PC-9 (cell line): Measurements from ENCODE around the gene CBX4. TPM values are rescaled to one million over a fixed set of nuclear protein-coding genes. Genes with fewer than 3 reads are reported as not detected.
A peak's percentile ranks its signal among the peaks of the same experiment; 100 is the strongest.

Source experiments
- BruUV-seq: library from RNA; stranded (reverse); fragments of 400-500 nt; replicated peaks from 2 replicates; lab custom pipeline; 2021; lab: Mats Ljungman, UMichigan
- CTCF ChIA-PET: fragments of 300-600 bp; sonication (Branson Sonifier 250); formaldehyde crosslinking; loops from one replicate; lab custom pipeline; 2022; ENCODE audit warnings: antibody characterized with exemption; lab: Charles Lee
- POLR2A ChIA-PET: fragments of 300-600 bp; sonication (Branson Sonifier 250); formaldehyde crosslinking; loops from one replicate; lab custom pipeline; 2022; ENCODE audit warnings: antibody characterized with exemption; ENCODE audit not compliant: unreplicated experiment; lab: Charles Lee
- DNase-seq, 2 experiments: peaks; one replicate each; pipeline versions ENCODE4 v3.0.0 to v3.0.0-alpha.2; 2015 to 2022; ENCODE audit warnings: mixed read lengths in 1 of 2
- H2AFZ ChIP-seq: fragments of 200-600 bp; sonication (generic); 2 replicates; pipeline ENCODE4 v1.8.1; 2017; ENCODE audit warnings: antibody characterized with exemption
- H3F3A ChIP-seq: fragments of 200-600 bp; sonication (generic); 2 replicates; pipeline ENCODE4 v1.8.1; 2017; ENCODE audit warnings: antibody characterized with exemption, mild to moderate bottlenecking, low read depth; ENCODE audit not compliant: insufficient read depth
- H3K27ac ChIP-seq: fragments of 200-600 bp; sonication (generic); 2 replicates; pipeline ENCODE4 v1.6.1; 2016; ENCODE audit warnings: mixed run types
- H3K27me3 ChIP-seq: fragments of 200-600 bp; sonication (generic); 2 replicates; pipeline ENCODE4 v1.6.1; 2016; ENCODE audit warnings: low read depth, mixed run types; ENCODE audit not compliant: insufficient read depth
- H3K36me3 ChIP-seq: fragments of 200-600 bp; sonication (generic); 2 replicates; pipeline ENCODE4 v1.6.1; 2016; ENCODE audit warnings: low read depth, mixed run types
- H3K4me1 ChIP-seq: fragments of 200-600 bp; sonication (generic); replicated peaks from 2 replicates; pipeline ENCODE4 v1.6.1; 2016; ENCODE audit warnings: mixed run types; ENCODE audit not compliant: insufficient read depth
- H3K4me2 ChIP-seq: fragments of 200-600 bp; sonication (generic); 2 replicates; pipeline ENCODE4 v1.6.1; 2017; ENCODE audit warnings: mixed run types
- H3K4me3 ChIP-seq: fragments of 200-600 bp; sonication (generic); 2 replicates; pipeline ENCODE4 v1.6.1; 2016; ENCODE audit warnings: mixed run types
- H3K79me2 ChIP-seq: fragments of 200-600 bp; sonication (generic); 2 replicates; pipeline ENCODE4 v1.6.1; 2017; ENCODE audit warnings: low read depth, mixed run types
- H3K9me2 ChIP-seq: fragments of 200-600 bp; sonication (generic); 2 replicates; pipeline ENCODE4 v1.8.1; 2017; ENCODE audit warnings: mild to moderate bottlenecking; ENCODE audit not compliant: insufficient read depth
- H3K9me3 ChIP-seq: fragments of 200-600 bp; sonication (generic); 2 replicates; pipeline ENCODE4 v1.8.1; 2016; ENCODE audit warnings: low read depth; ENCODE audit not compliant: insufficient read depth
- H4K20me1 ChIP-seq: fragments of 200-600 bp; sonication (generic); 2 replicates; pipeline ENCODE4 v1.8.1; 2017; ENCODE audit not compliant: insufficient read depth
- CTCF ChIP-seq: fragments of 200-600 bp; sonication (generic); conservative IDR thresholded peaks from 2 replicates; pipeline ENCODE4 v1.6.1; 2017; ENCODE audit warnings: mixed run types, antibody characterized with exemption, mild to moderate bottlenecking, moderate library complexity
- EZH2 ChIP-seq: fragments of 200-600 bp; sonication (generic); IDR thresholded peaks from 2 replicates; pipeline ENCODE4 v1.8.0; 2017; ENCODE audit warnings: antibody characterized with exemption, low read depth
- intact Hi-C: fragments of 100-400 bp; cut with micrococcal nuclease; formaldehyde crosslinking; loops from one replicate; pipeline ENCODE4 v1.10.0; 2022; ENCODE audit not compliant: unreplicated experiment
- total RNA-seq: library from RNA; stranded (reverse); gene quantifications from 2 replicates; pipeline ENCODE4 v1.2.3, GENCODE V29; 2021

Gene CBX4
- total RNA-seq, 1 experiment from 2014 or later = 32.0 TPM

DNA sequence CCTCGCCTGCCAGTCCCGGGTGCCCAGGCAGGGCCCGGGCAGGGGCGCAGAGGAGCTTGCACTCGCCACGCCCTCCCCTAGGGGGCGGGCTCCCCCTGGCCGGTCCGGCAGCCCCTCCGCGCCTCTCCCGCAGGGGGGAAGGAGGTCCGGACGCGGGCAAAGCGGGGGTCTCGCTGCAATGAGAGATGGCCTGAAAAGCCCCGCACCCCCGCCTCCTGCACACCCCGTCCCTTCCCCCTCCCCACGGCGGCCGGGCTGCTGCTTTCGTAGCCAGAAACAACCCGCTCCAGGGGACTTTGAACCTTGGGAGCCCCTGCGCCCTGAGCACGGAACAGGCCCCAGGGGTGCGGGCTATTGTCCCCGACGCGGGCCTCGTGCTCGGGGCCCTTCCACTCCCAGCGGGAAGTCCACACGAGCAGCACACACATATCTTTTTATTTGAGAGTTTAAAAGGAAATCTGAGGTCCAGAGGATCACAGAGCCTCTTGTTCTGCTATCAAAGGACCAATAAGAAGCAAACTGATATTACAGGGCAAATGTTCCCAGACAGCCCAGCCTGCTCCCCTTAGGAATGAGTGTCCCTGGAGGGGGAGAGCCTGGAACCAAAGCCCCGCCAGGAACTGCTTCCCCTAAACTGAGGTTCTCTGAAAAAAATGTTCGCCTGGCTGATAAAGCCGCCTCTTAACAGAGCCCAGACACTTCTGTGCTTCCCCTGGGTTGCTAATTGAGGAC is 5.8 kb upstream of the CBX4 start:
- intact Hi-C loops = no loop called here
- peak in 1 of 2 experiments; percentile 51 for DNase-seq
- Histone ChIP-seq H3K9me2 (no peaks in the 10 kb centered on the region), H2AFZ (no peak overlapping the region), H3K9me3 (no peaks in the 10 kb centered on the region), H3K79me2 (no peaks in the 10 kb centered on the region), H4K20me1 (no peaks in the 10 kb centered on the region), H3K4me1 (no peaks in the 10 kb centered on the region; the same call in 1 of the 2 replicates), H3K4me3 (no peak overlapping the region), H3F3A (peaks cover 20% of the 10 kb centered on the region; the same call in 1 of the 2 replicates), H3K36me3 (no peaks in the 10 kb centered on the region), H3K27ac (no peak overlapping the region), H3K27me3 (peaks cover 4% of the 10 kb centered on the region; the same call in 1 of the 2 replicates), H3K4me2 (peak overlapping the region; percentile 85; the same call in 1 of the 2 replicates)
- POLR2A ChIA-PET = no interaction called here
- no peak for TF ChIP-seq EZH2
- TF ChIP-seq CTCF = peak; percentile 70
- CTCF ChIA-PET = interaction anchor here (0.9 kb wide), 1 partner anchor 66 kb away, joined by 5 read pairs; no protein-coding TSS in a partner anchor
- BruUV-seq = no TSS peak

DNA sequence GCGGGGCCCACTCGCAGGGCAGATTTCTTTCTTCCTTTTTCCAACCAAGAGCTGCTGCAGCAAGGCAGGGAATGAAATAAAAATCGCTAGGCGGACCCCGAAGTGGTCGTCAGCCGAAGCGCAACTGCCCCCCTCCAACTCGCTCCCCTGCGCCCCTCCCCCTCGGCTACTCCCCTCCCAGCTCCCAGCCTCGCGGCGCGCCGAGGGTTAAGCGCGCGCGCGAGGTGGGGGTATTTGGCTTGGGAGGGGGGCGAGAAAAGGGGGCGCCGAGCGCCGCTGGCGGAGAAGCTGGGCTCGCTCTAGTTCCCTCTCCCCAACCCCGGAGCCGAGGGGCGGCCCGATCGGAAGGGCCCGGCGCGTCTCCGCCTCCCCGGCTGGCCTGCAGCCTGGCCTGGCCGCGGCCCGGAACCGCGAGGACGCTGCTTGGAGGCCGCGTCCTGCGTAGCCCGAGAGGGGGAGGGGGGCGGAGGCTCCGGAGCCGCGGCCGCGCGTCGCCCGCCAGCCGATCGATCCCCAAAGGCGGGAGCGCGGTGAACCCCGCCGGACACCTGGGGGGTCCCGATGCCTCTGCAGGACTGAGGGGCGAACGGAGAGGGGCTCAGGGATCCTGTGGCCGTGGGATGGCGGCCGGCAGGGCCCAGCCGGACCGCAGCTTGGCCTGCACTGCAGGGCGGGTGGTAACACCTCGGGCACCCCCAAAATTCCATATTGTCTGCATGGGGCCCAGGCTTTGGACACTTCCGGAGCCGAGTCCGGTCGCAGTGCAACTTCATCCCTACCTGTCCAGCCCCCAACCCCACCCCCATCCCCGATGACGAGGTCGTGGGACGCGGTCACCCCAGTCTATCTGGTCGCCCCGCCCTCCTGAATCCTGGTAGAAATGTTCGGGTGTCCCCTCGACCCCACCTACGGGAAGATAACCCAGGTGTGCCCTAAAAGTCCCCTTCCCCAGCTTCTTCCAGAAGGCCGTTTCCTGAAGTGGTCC is 4.9 kb upstream of the CBX4 start:
- BruUV-seq = no TSS peak
- Histone ChIP-seq H3K79me2 (no peaks in the 10 kb centered on the region), H2AFZ (peak overlapping the region; percentile 82), H3K4me1 (no peaks in the 10 kb centered on the region), H3K4me2 (peak overlapping the region; percentile 85), H3K9me2 (no peaks in the 10 kb centered on the region), H3K4me3 (peak overlapping the region; percentile 61), H3K27me3 (peaks cover 4% of the 10 kb centered on the region; the same call in 1 of the 2 replicates), H4K20me1 (no peaks in the 10 kb centered on the region), H3F3A (peaks cover 19% of the 10 kb centered on the region; the same call in 1 of the 2 replicates), H3K27ac (no peak overlapping the region), H3K9me3 (no peaks in the 10 kb centered on the region), H3K36me3 (no peaks in the 10 kb centered on the region)
- no peak for TF ChIP-seq EZH2
- no peak for TF ChIP-seq CTCF
- intact Hi-C loops = no loop called here
- DNase-seq = peak in 1 of 2 experiments; percentile 58
- ChIA-PET POLR2A (no interaction called here), CTCF (interaction anchor here (0.6 to 1.1 kb wide), 2 partner anchors 30 to 322 kb away, joined by 4 to 5 read pairs; no protein-coding TSS in a partner anchor)

DNA sequence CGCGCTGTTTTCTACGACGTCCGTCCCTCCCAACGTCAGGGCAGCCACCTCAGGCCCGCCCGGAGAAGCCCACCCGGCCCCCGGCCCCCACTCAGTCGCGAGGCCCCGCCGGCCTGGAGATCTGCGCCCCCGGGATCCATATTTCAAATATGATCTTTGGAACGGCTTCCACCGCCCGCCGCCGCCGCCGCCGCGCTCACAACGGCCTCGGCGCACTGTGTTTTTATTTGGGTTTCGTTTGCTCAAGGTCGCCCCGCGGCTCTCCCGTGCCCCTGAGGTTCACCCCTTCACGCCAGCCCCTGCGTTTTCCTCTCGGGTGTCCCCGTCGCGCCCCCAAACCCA is 4.2 kb upstream of the CBX4 start:
- H3K9me3 ChIP-seq = no peaks in the 10 kb centered on the region
- TF ChIP-seq CTCF (no peak), EZH2 (no peak)
- no peak overlapping the region for H3K27ac ChIP-seq
- H3K4me1 ChIP-seq = no peaks in the 10 kb centered on the region
- DNase-seq = no peak
- H3K4me2 ChIP-seq = peak overlapping the region; percentile 85
- H3K79me2 ChIP-seq = peaks cover 1% of the 10 kb centered on the region
- BruUV-seq = no TSS peak
- H3K36me3 ChIP-seq = no peaks in the 10 kb centered on the region
- H4K20me1 ChIP-seq = peaks cover 1% of the 10 kb centered on the region; the same call in 1 of the 2 replicates
- H3K27me3 ChIP-seq = peaks cover 4% of the 10 kb centered on the region; the same call in 1 of the 2 replicates
- peak overlapping the region; percentile 61 for H3K4me3 ChIP-seq
- ChIA-PET CTCF (interaction anchor here (1.1 kb wide), 1 partner anchor 30 kb away, joined by 5 read pairs; no protein-coding TSS in a partner anchor), POLR2A (no interaction called here)
- intact Hi-C loops = no loop called here
- no peaks in the 10 kb centered on the region for H3K9me2 ChIP-seq
- H3F3A ChIP-seq = peaks cover 19% of the 10 kb centered on the region; the same call in 1 of the 2 replicates
- H2AFZ ChIP-seq = peak overlapping the region; percentile 82
